GM12878 (cell line): ENCODE measurements around the gene NDC1. TPM values are rescaled to one million over a fixed set of nuclear protein-coding genes. Genes with fewer than 3 reads are reported as not detected.

Experiments used
- ATAC-seq: fragments of 200-7000 bp; cut with Tn5 transposase; 3 replicates; pipeline ENCODE4 v1.9.1; 2020; ENCODE audit warnings: mild to moderate bottlenecking, moderate library complexity
- BruUV-seq: library from RNA; stranded (reverse); fragments of 400-500 nt; replicated peaks from 2 replicates; lab custom pipeline; 2021; lab: Mats Ljungman, UMichigan
- CTCF ChIA-PET: fragments of 300-600 bp; sonication (Branson Sonifier 250); formaldehyde crosslinking; extraction: SDS; loops from one replicate; lab custom pipeline; 2021; ENCODE audit warnings: inconsistent platforms; lab: Yijun Ruan, JAX
- POLR2A ChIA-PET: fragments of 350-600 bp; formaldehyde crosslinking; extraction: SDS; loops from one replicate; lab custom pipeline; 2021; ENCODE audit warnings: inconsistent platforms; lab: Charles Lee
- RAD21 ChIA-PET: fragments of 300-600 bp; sonication (Branson Sonifier 250); formaldehyde crosslinking; loops from one replicate; lab custom pipeline; 2023; ENCODE audit warnings: antibody characterized with exemption; ENCODE audit not compliant: unreplicated experiment; lab: Charles Lee
- SMC1A ChIA-PET: fragments of 300-600 bp; sonication (Branson Sonifier 250); formaldehyde crosslinking; loops from one replicate; lab custom pipeline; 2023; ENCODE audit not compliant: unreplicated experiment, uncharacterized antibody; lab: Charles Lee
- DNase-seq: peaks from one replicate; pipeline ENCODE4 v3.0.0-alpha.2; 2011; ENCODE audit warnings: low read depth, low spot score
- FAIRE-seq: peaks from 3 replicates; lab custom pipeline; 2011; peaks lifted over from hg19 to GRCh38; lab: Jason Lieb, UNC
- H2AFZ ChIP-seq: 2 replicates; pipeline ENCODE4 v1.6.0; 2011; ENCODE audit warnings: low read depth, low read length, control low read depth; ENCODE audit not compliant: control insufficient read depth
- H3K27ac ChIP-seq: 2 replicates; pipeline ENCODE4 v1.5.1; 2011; ENCODE audit warnings: control low read depth; ENCODE audit not compliant: control insufficient read depth, insufficient read depth
- H3K27me3 ChIP-seq, 2 experiments: replicated peaks in 1 of 2; 2 replicates each; pipeline versions ENCODE4 v1.6.0 to v1.6.1; 2011; ENCODE audit warnings: low read length in 1 of 2; ENCODE audit not compliant: control insufficient read depth in 2 of 2, insufficient read depth in 2 of 2
- H3K36me3 ChIP-seq, 2 experiments: 2 replicates each; pipeline ENCODE4 v1.5.1; 2011; ENCODE audit warnings: low read length in 1 of 2; ENCODE audit not compliant: control insufficient read depth in 2 of 2, insufficient read depth in 2 of 2
- H3K4me1 ChIP-seq: 2 replicates; pipeline ENCODE4 v1.6.1; 2011; ENCODE audit warnings: mild to moderate bottlenecking, low read length, moderate library complexity, mixed read lengths; ENCODE audit not compliant: control insufficient read depth, insufficient read depth
- H3K4me2 ChIP-seq: 2 replicates; pipeline ENCODE4 v1.6.0; 2011; ENCODE audit warnings: control low read depth; ENCODE audit not compliant: control insufficient read depth, insufficient read depth
- H3K4me3 ChIP-seq: fragments of 200-600 bp; sonication (generic); 2 replicates; pipeline ENCODE4 v1.5.1; 2016
- H3K79me2 ChIP-seq: 2 replicates; pipeline ENCODE4 v1.6.0; 2011; ENCODE audit warnings: low read length; ENCODE audit not compliant: control insufficient read depth, insufficient read depth
- H3K9ac ChIP-seq: 2 replicates; pipeline ENCODE4 v1.8.0; 2011; ENCODE audit warnings: low read length, control low read depth, mixed read lengths; ENCODE audit not compliant: control insufficient read depth, insufficient read depth
- H3K9me3 ChIP-seq: replicated peaks from 3 replicates; pipeline ENCODE4 v1.5.1; 2011; ENCODE audit warnings: mild to moderate bottlenecking, low read length; ENCODE audit not compliant: control insufficient read depth, insufficient read depth
- H4K20me1 ChIP-seq: 2 replicates; pipeline ENCODE4 v1.6.0; 2011; ENCODE audit not compliant: control insufficient read depth, insufficient read depth
- ASH2L ChIP-seq: fragments of 300-600, 200-600 bp; sonication (generic); IDR thresholded peaks from 2 replicates; pipeline ENCODE4 v1.6.1; 2017; ENCODE audit warnings: low read depth, mild to moderate bottlenecking, borderline replicate concordance
- BCL11A ChIP-seq: IDR thresholded peaks from 2 replicates; pipeline ENCODE4 v1.6.1; 2011; ENCODE audit warnings: low read depth, low read length
- CHD4 ChIP-seq: fragments of 200-600 bp; sonication (generic); IDR thresholded peaks from 2 replicates; pipeline ENCODE4 v1.6.1; 2016; ENCODE audit warnings: mild to moderate bottlenecking
- HSF1 ChIP-seq: fragments of 150-350 bp; IDR thresholded peaks from 2 replicates; pipeline ENCODE4 v1.6.1; 2014; ENCODE audit warnings: mild to moderate bottlenecking, low read depth, low read length
- MXI1 ChIP-seq: fragments of 150-350 bp; IDR thresholded peaks from 2 replicates; pipeline ENCODE4 v1.6.1; 2011; ENCODE audit warnings: low read depth, mild to moderate bottlenecking, inconsistent platforms, low read length, improper control_type of control experiment
- NR2C1 ChIP-seq: fragments of 450-650 bp; IDR thresholded peaks from 2 replicates; pipeline ENCODE4 v1.6.1; 2017; ENCODE audit warnings: antibody characterized with exemption, mild to moderate bottlenecking, moderate library complexity
- REST ChIP-seq: IDR thresholded peaks from 2 replicates; pipeline ENCODE4 v1.6.1; 2012; ENCODE audit warnings: mild to moderate bottlenecking, low read depth, low read length
- SMAD1 ChIP-seq: fragments of 450-650 bp; IDR thresholded peaks from 2 replicates; pipeline ENCODE4 v1.6.1; 2018; ENCODE audit warnings: mild to moderate bottlenecking, low read depth; ENCODE audit not compliant: partially characterized antibody
- SP1 ChIP-seq: IDR thresholded peaks from one replicate; pipeline ENCODE4 v1.6.1; 2011; ENCODE audit warnings: low read depth, low read length
- SPI1 ChIP-seq: IDR thresholded peaks from 2 replicates; pipeline ENCODE4 v1.6.1; 2011; ENCODE audit warnings: low read depth, mild to moderate bottlenecking, low read length, moderate library complexity, borderline replicate concordance; ENCODE audit not compliant: insufficient read depth
- SREBF2 ChIP-seq: IDR thresholded peaks from 2 replicates; pipeline ENCODE4 v1.6.1; 2012; ENCODE audit warnings: mild to moderate bottlenecking, low read length
- ZNF622 ChIP-seq: fragments of 450-650 bp; IDR thresholded peaks from 2 replicates; pipeline ENCODE4 v1.6.1; 2017; ENCODE audit warnings: mild to moderate bottlenecking, inconsistent platforms
- ZSCAN29 ChIP-seq: fragments of 450-650 bp; IDR thresholded peaks from 2 replicates; pipeline ENCODE4 v1.6.1; 2017; ENCODE audit warnings: mild to moderate bottlenecking, moderate library complexity
- WGBS: methylation state at CpG from one replicate; pipeline ENCODE4 v1.1.6; 2016; ENCODE audit warnings: low lambda C conversion rate; ENCODE audit not compliant: insufficient replicate concordance, insufficient coverage; ENCODE audit errors: missing lambda C conversion rate; 5-methylcytosine and 5-hydroxymethylcytosine counted together
- in situ Hi-C: fragments of 300-500 bp; cut with MboI; formaldehyde crosslinking; loops from 9 replicates; pipeline ENCODE4 v1.14.3; 2018; ENCODE audit warnings: mixed read lengths
- intact Hi-C: fragments of 100-400 bp; cut with micrococcal nuclease; formaldehyde crosslinking; loops from one replicate; pipeline ENCODE4 v1.14.2; 2022; ENCODE audit not compliant: unreplicated experiment
- polyA plus RNA-seq, 11 experiments: library from polyadenylated mRNA; depleted of rRNA in 4 of 11; unstranded in 6 of 11; stranded (reverse) in 5 of 11; fragments of >200 nt; fragmentation: Nextera tagmentation in 4 of 11; fragmentation: Illumina TruSeq in 1 of 11; extraction: Ambion mirVana in 4 of 11; extraction: Trizol in 1 of 11; gene quantifications; 1 replicate in 1 of 11; 2 replicates in 10 of 11; pipeline versions ENCODE4 v1.2.1 to v1.2.3, GENCODE V29; 2011 to 2016; ENCODE audit warnings: inconsistent platforms in 2 of 11, missing spikeins in 2 of 11, low read depth in 1 of 11
- total RNA-seq, 4 experiments: library from RNA; depleted of rRNA in 3 of 4; stranded (reverse); fragments of >200 nt in 3 of 4; fragmentation: Illumina TruSeq in 1 of 4; extraction: Trizol in 1 of 4; gene quantifications; 2 replicates each; pipeline versions ENCODE4 v1.2.1 to v1.2.3, GENCODE V29; 2013 to 2021

NDC1 gene
- total and polyA plus RNA-seq, 10 of the 15 experiments (the other 5 are each of a cell fraction or from before 2014, with no cell fraction given) = 20.2 to 77.6 (median 47.1) TPM

GRCh38 chr1:53735681-53736080 lies 102.4 kb downstream of the NDC1 start:
- H3K27ac ChIP-seq = no peak overlapping the region
- ATAC-seq = no peak
- DNase-seq = no peak
- in situ Hi-C loops (no loop called here), intact Hi-C loops (no loop called here)
- CTCF ChIA-PET = interaction anchor here (0.9 kb wide), 1 partner anchor 9 kb away, joined by 3 read pairs; no protein-coding TSS in a partner anchor
- no peak for FAIRE-seq
- no peak overlapping the region for H3K4me3 ChIP-seq
- SMC1A ChIA-PET = interaction anchor here (0.6 to 1.5 kb wide), 2 partner anchors 16 to 19 kb away, joined by 3 read pairs; no protein-coding TSS in a partner anchor
- RAD21 ChIA-PET = no interaction called here
- TF ChIP-seq CHD4 = no peak
- no peak for TF ChIP-seq ZSCAN29
- TF ChIP-seq SP1 = no peak
- no peak for TF ChIP-seq MXI1
- TF ChIP-seq SMAD1 = no peak
- no peak for TF ChIP-seq BCL11A
- no peak for TF ChIP-seq ZNF622
- TF ChIP-seq REST = no peak
- no peak for TF ChIP-seq SREBF2
- TF ChIP-seq HSF1 = no peak
- TF ChIP-seq SPI1 = no peak
- no peak for TF ChIP-seq NR2C1
- TF ChIP-seq ASH2L = no peak
- POLR2A ChIA-PET = no interaction called here
- 62% methylated on average over 5 of the region's 5 CpGs for WGBS
- no peaks in the 10 kb centered on the region for H3K4me1 ChIP-seq
- no peaks in the 10 kb centered on the region for H3K36me3 ChIP-seq
- H3K27me3 ChIP-seq = peaks cover 7 to 14% of the 10 kb centered on the region in 2 experiments
- no peaks in the 10 kb centered on the region for H4K20me1 ChIP-seq
- no peak overlapping the region for H2AFZ ChIP-seq
- H3K4me2 ChIP-seq = no peak overlapping the region
- H3K9ac ChIP-seq = no peak overlapping the region
- BruUV-seq = no TSS peak
- H3K9me3 ChIP-seq = no peaks in the 10 kb centered on the region
- H3K79me2 ChIP-seq = no peaks in the 10 kb centered on the region
